H7 (cell line): ENCODE data around the gene GINS2. TPM values are rescaled to one million over a fixed set of nuclear protein-coding genes. Genes with fewer than 3 reads are reported as not detected.

Source experiments
- DNase-seq: peaks from one replicate; pipeline ENCODE4 v3.0.0; 2012
- H3K27me3 ChIP-seq: 2 replicates; pipeline ENCODE4 v1.6.0; 2011; ENCODE audit warnings: mild to moderate bottlenecking, low read length; ENCODE audit not compliant: control insufficient read depth, insufficient read depth
- H3K36me3 ChIP-seq: replicated peaks from 2 replicates; pipeline ENCODE4 v1.5.1; 2011; ENCODE audit warnings: low read length; ENCODE audit not compliant: control insufficient read depth, insufficient read depth
- H3K4me3 ChIP-seq: 2 replicates; pipeline ENCODE4 v1.5.1; 2011; ENCODE audit warnings: low read depth, mild to moderate bottlenecking, control low read depth, low read length, moderate library complexity; ENCODE audit not compliant: insufficient read depth
- total RNA-seq: library from RNA; depleted of rRNA; stranded (reverse); fragments of >200 nt; shearing (Covaris generic); gene quantifications from 2 replicates; pipeline ENCODE4 v1.2.3, GENCODE V29; 2014; rRNA removed

Gene GINS2
- total RNA-seq: 25.6 and 25.9 TPM in 2 replicates

GRCh38 chr16:85688586-85689284 lies at the start of gene GINS2:
TSS of gene GINS2 (minus strand) at chr16:85688954. CDS start at chr16:85688898, 56 bp downstream.
- H3K4me3 ChIP-seq: peak within 1 kb of the TSS; percentile 80
- peaks cover 3% of the 10 kb centered on the region; the same call in 1 of the 2 replicates for H3K36me3 ChIP-seq
- H3K27me3 ChIP-seq: no peaks in the 10 kb centered on the region; the same call in 1 of the 2 replicates
- DNase-seq: peak; percentile 100

GRCh38 chr16:85736921-85737320 lies 48.2 kb upstream of the GINS2 start:
- Histone ChIP-seq H3K27me3 (no peaks in the 10 kb centered on the region), H3K4me3 (no peak overlapping the region), H3K36me3 (no peaks in the 10 kb centered on the region)
- no peak for DNase-seq

GRCh38 chr16:85735946-85736345 lies 47.2 kb upstream of the GINS2 start:
- H3K27me3 ChIP-seq: no peaks in the 10 kb centered on the region
- DNase-seq: no peak
- no peak overlapping the region for H3K4me3 ChIP-seq
- no peaks in the 10 kb centered on the region for H3K36me3 ChIP-seq

- no peaks in the 10 kb centered on the region for H3K36me3 ChIP-seq
- H3K4me3 ChIP-seq: no peak overlapping the region
- no peaks in the 10 kb centered on the region for H3K27me3 ChIP-seq
- no peak for DNase-seq
Observed at GRCh38 chr16:85735225-85735635, 46.5 kb upstream of the GINS2 start.

GRCh38 chr16:85734311-85735017 lies 45.7 kb upstream of the GINS2 start:
- H3K27me3 ChIP-seq: no peaks in the 10 kb centered on the region
- no peaks in the 10 kb centered on the region for H3K36me3 ChIP-seq
- H3K4me3 ChIP-seq: no peak overlapping the region
- no peak for DNase-seq

- H3K4me3 ChIP-seq: no peak overlapping the region
- no peaks in the 10 kb centered on the region for H3K27me3 ChIP-seq
- H3K36me3 ChIP-seq: no peaks in the 10 kb centered on the region
- peak; percentile 98 for DNase-seq
Observed at GRCh38 chr16:85733839-85734170, 45.1 kb upstream of the GINS2 start.

GRCh38 chr16:85733155-85733838 lies 44.5 kb upstream of the GINS2 start:
- Histone ChIP-seq H3K27me3 (no peaks in the 10 kb centered on the region), H3K36me3 (no peaks in the 10 kb centered on the region), H3K4me3 (no peak overlapping the region)
- DNase-seq: no peak

- DNase-seq: no peak
Observed at GRCh38 chr16:85731179-85731578, 42.4 kb upstream of the GINS2 start.

GRCh38 chr16:85730186-85730465 lies 41.4 kb upstream of the GINS2 start:
- Histone ChIP-seq H3K36me3 (no peaks in the 10 kb centered on the region), H3K27me3 (no peaks in the 10 kb centered on the region; the same call in 1 of the 2 replicates), H3K4me3 (no peak overlapping the region)
- no peak for DNase-seq

More at GRCh38 chr16:85731179-85731578, 42.4 kb upstream of the GINS2 start:
- no peaks in the 10 kb centered on the region; the same call in 1 of the 2 replicates for H3K27me3 ChIP-seq
- no peaks in the 10 kb centered on the region for H3K36me3 ChIP-seq
- H3K4me3 ChIP-seq: no peak overlapping the region

GRCh38 chr16:85729452-85730185 lies 40.9 kb upstream of the GINS2 start:
- Histone ChIP-seq H3K27me3 (no peaks in the 10 kb centered on the region; the same call in 1 of the 2 replicates), H3K36me3 (no peaks in the 10 kb centered on the region), H3K4me3 (no peak overlapping the region)
- DNase-seq: no peak

GRCh38 chr16:85728879-85729278 lies 40.1 kb upstream of the GINS2 start:
- Histone ChIP-seq H3K4me3 (no peak overlapping the region), H3K36me3 (no peaks in the 10 kb centered on the region), H3K27me3 (no peaks in the 10 kb centered on the region; the same call in 1 of the 2 replicates)
- DNase-seq: peak; percentile 84

GRCh38 chr16:85724936-85725335 lies 36.2 kb upstream of the GINS2 start:
- Histone ChIP-seq H3K4me3 (no peak overlapping the region), H3K27me3 (no peaks in the 10 kb centered on the region; the same call in 1 of the 2 replicates), H3K36me3 (no peaks in the 10 kb centered on the region)
- DNase-seq: no peak

GRCh38 chr16:85724126-85724879 lies 35.5 kb upstream of the GINS2 start:
- H3K4me3 ChIP-seq: no peak overlapping the region
- H3K27me3 ChIP-seq: no peaks in the 10 kb centered on the region; the same call in 1 of the 2 replicates
- no peak for DNase-seq
- H3K36me3 ChIP-seq: no peaks in the 10 kb centered on the region
